Stimulated activated naive CD8-positive, alpha-beta T cell treated with anti-CD3 and anti-CD28 coated beads, Interleukin-15, Interleukin-2, amounts not matched to agents 100 U/mL and 50 U/mL, for 24 hours (primary cell): ENCODE results near the gene MGAT4B.
"Not testable (repeated sequence)": the region's sequence is repeated elsewhere in the genome, so short reads cannot be mapped to it uniquely, and the experiment has no call there.

Experiments
- ATAC-seq: fragments of 150-1000 bp; cut with Tn5 transposase; one replicate; pipeline ENCODE4 v1.10.0; 2021
- DNase-seq: peaks from one replicate; pipeline ENCODE4 v3.0.0; 2021

The MGAT4B gene

GRCh38 chr5:179795049-179795862 is 11.4 kb downstream of the MGAT4B start:
- no peak for DNase-seq
- no peak for ATAC-seq

DNA sequence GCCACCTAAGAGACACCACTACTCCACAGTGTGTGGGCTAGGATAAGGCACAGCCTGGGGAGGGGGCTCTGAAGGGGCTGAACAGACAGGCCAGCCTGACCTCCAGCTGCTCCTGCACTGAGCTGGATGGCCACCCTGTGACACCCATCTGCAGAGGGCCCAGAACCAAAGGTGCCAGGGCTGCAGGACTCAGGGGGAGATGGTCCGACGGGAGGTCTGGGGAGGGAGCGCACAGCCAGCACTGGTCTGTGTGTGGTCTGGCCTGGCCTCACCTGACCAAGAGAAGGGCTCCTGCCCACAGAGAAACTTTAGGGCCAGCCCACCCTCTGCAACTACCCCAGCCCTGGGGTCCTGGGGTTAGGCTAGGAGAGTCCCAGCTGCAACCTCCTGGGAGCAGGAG is 12.1 kb downstream of the MGAT4B start:
- ATAC-seq = no peak

GRCh38 chr5:179794171-179794570 is 12.5 kb downstream of the MGAT4B start:
- DNase-seq = no peak
- no peak for ATAC-seq

More for the DNA sequence above, 12.1 kb downstream of the MGAT4B start:
- DNase-seq = no peak

DNA sequence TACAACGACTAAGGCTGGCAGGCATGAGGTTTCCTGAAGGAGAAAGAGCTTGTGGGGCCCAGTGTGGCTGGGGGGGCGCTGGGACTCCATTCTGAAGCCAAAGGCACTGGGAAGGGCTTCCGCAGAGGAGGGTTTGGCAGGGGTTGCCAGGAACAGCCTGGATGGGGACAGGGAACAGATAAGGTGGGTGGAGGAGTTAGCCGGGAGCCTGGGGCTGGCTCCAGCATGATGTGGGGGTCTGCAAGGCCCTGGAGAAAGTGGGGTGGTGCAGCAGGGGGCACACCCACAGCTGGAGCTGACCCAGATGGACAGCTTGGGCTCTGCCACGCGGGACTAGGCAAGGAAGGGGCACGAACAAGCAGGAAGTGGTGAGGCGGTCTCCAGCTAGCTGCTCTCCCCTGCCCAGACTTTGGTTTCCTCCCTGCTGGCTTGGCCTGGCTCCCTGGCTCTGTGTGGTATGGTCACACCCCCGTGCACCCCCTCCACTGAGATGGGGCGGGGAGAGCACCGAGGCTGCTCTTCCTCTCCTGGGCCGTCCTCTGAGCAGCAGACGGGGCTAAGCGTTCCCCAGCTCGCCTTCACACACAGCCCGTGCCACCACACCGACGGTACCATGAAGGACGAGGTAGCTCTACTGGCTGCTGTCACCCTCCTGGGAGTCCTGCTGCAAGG is 13.1 kb downstream of the MGAT4B start, which contains the start of gene LTC4S:
Gene LTC4S, plus strand, starts transcription at position 519 of the 672 bp plus-strand sequence. Its CDS starts 95 bp downstream, at position 614.
- peak; percentile 55 for DNase-seq
- peak; percentile 21 for ATAC-seq

DNA sequence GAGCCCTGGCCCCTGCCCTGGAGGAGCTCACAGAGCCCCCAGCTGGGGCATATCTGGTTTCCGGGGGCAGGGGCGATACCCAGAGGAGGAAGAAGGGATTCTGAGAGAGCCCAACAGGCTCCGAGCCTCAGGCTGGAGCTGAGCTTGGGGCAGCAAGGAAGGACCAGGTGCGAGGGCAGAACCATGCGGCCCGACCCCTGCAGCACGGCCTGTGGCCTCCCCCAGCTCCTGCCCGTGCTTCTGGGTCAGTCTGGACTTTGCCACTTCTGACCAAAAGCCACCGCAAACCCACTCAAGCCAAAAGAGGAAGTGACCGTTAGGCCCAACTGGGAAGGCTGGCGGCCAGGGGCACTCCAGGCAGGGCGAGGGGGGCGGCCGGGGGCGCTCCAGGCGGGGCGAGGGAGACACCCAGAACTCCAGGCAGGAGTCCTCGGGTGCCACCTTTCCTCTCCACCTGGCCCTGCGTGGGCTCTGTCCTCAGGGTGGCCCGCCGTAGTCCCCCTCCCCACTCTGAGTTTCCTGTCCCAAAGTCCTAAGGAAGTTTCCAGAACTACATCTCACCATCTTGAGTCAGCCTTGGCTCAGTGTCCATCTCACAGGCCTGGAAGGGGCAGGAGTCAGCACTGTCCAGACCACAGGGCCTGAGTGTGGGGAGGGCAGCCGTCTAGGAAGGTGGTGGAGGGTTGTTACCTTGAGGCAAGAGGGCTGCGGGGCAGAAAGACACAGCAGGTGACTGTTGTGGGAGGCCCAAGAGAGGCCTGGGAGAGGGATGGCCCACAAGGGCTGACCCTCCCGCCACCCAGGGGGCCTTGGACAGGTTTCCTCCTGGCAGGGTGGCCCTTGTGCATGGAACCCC is 13.8 kb downstream of the MGAT4B start:
- DNase-seq (no peak), ATAC-seq (no peak)

DNA sequence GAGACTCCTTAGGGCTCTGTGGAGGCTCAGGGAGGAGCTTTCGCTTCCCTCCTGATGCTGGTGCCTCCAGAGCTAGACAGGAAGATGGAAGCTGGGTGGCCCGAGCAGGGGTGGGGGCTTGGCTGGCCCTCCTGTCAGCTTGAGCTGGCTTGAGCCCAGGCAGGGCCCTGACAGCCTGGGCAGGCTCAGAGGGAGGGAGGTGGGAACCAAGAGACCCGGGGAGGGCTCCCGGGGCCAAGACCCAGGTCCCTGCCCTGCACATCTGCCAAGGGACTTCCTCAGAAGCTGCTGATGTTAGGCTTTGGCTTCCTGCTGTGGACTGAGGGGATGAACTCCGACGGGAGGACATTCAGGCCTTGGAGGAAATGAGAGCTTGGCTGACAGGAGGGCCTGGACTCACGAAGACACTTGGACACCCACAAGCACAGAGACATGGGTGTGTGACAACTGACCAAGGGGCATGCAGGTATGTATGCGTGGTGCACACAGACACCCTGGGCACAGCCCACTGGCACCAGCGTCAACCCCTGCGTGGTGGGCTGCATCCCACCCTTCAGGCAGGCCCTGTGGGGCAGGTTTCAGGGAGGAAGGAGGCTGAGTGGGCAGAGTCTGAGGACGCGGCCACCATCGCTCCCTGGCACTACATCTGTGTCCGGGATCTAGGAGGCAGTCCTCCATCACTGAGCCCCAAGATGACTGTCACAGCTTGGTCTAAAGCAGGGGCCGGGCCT is 14.6 kb downstream of the MGAT4B start:
- ATAC-seq (no peak), DNase-seq (no peak)

DNA sequence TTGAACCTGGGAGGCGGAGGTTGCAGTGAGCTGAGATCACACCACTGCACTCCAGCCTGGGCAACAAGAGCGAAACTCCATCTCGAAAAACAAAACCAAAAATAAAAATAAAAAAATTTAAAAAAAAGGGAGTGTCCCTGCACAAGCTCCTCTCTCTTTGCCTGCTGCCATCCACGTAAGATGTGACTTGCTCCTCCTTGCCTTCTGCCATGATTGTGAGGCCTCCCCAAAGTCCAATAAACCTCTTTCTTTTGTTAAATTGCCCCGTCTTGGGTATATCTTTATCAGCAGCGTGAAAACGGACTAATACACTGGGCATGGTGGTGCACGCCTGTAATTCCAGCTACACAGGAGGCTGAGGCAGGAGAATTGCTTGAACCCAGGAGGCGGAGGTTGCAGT is 17.4 kb downstream of the MGAT4B start:
- ATAC-seq, DNase-seq: not testable (repeated sequence)

DNA sequence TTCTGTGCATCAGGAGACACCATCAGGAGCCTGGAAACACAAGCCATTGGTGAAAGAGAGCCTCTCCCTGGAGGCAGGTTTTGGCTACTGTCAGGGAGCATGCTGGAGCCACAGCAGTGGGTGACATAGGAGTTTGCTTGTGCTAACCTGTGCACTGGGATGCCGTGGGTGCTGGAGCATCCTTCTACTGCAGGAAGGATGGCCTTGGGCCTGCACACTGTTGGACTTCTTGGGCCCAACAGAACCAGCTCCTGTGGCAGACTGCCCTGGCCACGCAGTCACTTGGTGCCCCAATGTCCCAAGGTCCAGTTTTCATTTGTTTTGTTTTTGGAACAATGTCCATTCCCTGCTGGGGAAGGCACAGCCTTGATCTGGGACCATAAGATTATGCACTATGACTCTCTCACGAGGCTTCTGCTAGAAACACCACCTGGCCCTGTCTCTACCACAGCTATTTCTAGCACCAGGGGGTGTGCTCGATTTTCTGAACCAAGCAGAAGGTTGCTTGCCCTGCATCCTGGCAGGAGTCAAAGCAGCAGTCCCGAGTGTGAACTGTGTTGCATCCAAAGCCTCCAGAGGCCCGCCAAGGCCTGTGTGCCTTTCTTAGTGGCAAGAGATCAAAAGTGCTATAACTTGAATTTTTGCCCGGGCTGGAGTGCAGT is 18.3 kb downstream of the MGAT4B start:
- ATAC-seq (no peak), DNase-seq (no peak)

- ATAC-seq = no peak
- DNase-seq = no peak
Measured at GRCh38 chr5:179786861-179787260, 19.8 kb downstream of the MGAT4B start.

- ATAC-seq = no peak
- no peak for DNase-seq
Measured at GRCh38 chr5:179783128-179783527, 23.5 kb downstream of the MGAT4B start.

GRCh38 chr5:179781846-179782245 is 24.8 kb downstream of the MGAT4B start:
- no peak for ATAC-seq
- DNase-seq = no peak

DNA sequence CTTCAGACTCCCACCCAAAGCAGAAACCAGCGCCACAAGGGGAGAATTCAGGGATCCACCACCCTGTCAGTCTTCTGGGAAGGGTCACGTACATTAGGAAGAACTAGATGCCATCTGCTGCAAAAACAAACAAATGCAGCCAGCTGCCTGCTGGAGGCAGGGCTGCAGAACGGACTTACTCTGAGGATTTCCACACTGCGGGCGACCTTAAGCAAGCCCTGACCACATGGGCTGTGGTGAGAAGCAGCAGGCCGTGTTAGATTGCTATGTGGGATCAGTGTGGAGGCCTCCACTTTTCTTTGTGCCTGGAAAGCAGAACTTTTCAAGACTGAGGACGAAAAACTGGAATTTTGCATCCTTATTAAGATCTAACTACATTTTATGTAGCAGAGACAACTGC is 26.3 kb downstream of the MGAT4B start:
- ATAC-seq = no peak
- no peak for DNase-seq

DNA sequence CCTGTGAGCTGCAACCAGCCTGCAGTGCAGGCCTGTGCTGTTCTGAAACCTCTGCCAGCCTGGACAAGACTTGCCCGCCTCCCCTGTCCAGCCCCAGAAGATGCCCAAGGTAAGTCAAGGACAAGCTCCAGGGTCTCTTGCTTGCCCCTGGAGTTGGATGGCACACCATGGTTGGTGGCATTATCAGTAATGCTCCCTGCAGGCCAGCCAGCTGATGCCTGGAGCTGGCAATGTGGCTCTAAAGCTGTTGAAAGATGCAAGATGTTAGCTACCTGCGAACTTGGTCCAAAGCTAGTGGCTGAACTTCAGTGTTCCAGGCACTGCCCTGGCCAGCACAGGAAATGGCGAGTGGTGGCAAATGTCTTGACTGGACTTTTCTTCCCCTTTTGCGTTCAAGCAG is 26.8 kb downstream of the MGAT4B start:
- no peak for DNase-seq
- ATAC-seq = no peak

GRCh38 chr5:179778591-179778990 is 28.1 kb downstream of the MGAT4B start:
- ATAC-seq (no peak), DNase-seq (no peak)

DNA sequence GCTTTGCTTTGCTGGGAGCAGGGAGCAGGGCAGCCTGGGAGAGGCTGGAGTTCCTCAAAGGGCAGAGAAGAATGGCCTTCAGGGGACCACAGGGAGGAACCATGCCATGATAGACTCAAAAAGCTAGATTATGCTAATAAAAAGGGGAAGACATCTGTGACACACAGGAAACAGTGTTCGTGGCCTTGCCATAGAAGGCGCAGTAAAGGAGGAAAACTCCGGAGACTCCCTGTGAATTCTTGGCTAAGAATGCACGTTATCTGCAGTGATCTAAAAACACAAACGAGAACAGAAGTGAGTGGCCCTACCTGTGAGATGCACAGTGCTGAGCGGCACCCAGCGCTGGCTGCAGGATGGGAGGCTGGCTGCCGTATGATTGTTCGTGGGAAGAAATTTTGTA is 28.8 kb downstream of the MGAT4B start:
- ATAC-seq (no peak), DNase-seq (no peak)

GRCh38 chr5:179777456-179777855 is 29.2 kb downstream of the MGAT4B start:
- DNase-seq (no peak), ATAC-seq (no peak)

DNA sequence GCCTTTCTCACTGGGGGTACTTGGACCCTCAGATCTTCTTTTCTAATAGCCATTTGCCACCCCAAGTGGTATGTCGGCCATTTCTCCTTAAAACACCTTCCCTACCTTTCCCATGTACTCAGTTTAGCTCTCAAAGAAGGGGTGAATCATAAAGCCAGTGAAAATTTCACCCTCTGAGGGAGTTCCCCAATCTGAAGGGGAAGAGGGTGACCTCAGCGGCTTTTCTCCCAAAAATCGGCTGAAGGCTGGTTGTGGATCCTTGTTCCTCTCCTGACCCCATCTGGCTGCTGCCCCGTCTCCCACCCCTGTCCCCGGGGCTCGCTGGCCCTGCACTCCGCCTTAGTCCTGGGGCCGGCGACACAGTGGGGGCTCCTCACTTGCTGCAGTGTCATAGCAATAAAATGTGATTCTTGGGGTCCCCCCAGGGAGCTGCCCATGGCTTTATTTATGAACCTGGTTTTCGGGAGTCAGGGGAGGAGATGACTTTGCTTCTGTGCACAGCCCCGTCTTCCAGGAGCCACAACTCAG is 30.2 kb downstream of the MGAT4B start:
- ATAC-seq (no peak), DNase-seq (no peak)

- DNase-seq (no peak), ATAC-seq (no peak)
Measured at GRCh38 chr5:179774442-179774841, 32.2 kb downstream of the MGAT4B start.

DNA sequence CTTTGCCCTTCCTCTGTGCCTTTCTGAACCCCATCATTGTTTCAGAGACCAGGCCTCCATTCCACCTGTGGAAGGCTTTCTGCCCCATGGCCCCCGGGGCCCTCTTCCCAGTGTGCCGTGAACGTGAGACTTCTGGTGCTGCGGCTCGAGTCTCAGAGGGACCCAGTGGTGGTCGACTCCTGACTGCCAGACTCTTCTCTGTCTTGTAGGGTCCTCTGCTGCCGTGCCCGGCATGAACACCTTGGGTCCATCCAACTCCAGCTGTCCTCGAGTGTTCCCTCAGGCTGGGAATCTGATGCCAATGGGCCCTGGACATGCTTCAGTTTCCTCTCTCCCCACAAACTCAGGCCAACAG is 33.0 kb downstream of the MGAT4B start:
- ATAC-seq (no peak), DNase-seq (no peak)

DNA sequence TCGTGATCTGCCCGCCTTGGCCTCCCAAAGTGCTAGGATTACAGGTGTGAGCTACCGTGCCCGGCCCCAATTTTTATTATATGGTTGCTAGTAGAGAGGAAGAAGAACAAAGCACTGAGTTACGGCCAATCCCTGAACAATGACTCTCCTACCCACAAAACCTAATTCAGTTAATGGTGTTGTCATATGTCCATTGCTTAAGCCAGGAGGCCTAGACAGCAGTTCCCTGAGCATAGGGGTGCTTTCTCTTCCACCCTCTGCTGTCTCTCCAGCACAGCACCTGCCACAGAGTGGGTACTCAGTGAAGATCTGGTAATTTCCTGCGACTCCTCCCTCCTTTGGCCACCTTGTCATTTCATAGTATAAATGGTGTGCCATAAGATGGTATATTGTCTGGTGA is 34.3 kb downstream of the MGAT4B start:
- DNase-seq (no peak), ATAC-seq (no peak)

GRCh38 chr5:179771311-179771895 is 35.3 kb downstream of the MGAT4B start:
- DNase-seq = no peak
- ATAC-seq = no peak
